ENCODE measurements around the gene KCNK1.

KCNK1 gene

GRCh38 chr1:233719655-233720341 lies 105.9 kb downstream of the KCNK1 start:
- H3K36me3 ChIP-seq (ENCODE audit: insufficient read depth, insufficient read length, low read length) = no peaks in the 10 kb centered on the region
- no peaks in the 10 kb centered on the region for H3K4me1 ChIP-seq (ENCODE audit: insufficient read depth, insufficient read length)
- TF ChIP-seq ZNF274 (IDR thresholded peaks at IDR 0.05; ENCODE audit: low read depth, low read length) (no peak), SUZ12 (IDR thresholded peaks at IDR 0.05; ENCODE audit: extremely low read depth, insufficient read depth, insufficient read length) (no peak), YY1 (IDR thresholded peaks at IDR 0.05; ENCODE audit: insufficient read depth, insufficient read length) (no peak)
- peaks cover 14% of the 10 kb centered on the region; the same call in 1 of the 2 replicates for H3K9me3 ChIP-seq (ENCODE audit: insufficient read depth, low read length)
- no peaks in the 10 kb centered on the region for H3K27me3 ChIP-seq (ENCODE audit: insufficient read depth, insufficient read length)
- no peak overlapping the region for H3K4me3 ChIP-seq (ENCODE audit: insufficient read length, low read depth)
- no peak for DNase-seq (ENCODE audit: low read depth, low spot score)
- no peak overlapping the region for H3K9ac ChIP-seq (ENCODE audit: insufficient read length, low read depth)

DNA sequence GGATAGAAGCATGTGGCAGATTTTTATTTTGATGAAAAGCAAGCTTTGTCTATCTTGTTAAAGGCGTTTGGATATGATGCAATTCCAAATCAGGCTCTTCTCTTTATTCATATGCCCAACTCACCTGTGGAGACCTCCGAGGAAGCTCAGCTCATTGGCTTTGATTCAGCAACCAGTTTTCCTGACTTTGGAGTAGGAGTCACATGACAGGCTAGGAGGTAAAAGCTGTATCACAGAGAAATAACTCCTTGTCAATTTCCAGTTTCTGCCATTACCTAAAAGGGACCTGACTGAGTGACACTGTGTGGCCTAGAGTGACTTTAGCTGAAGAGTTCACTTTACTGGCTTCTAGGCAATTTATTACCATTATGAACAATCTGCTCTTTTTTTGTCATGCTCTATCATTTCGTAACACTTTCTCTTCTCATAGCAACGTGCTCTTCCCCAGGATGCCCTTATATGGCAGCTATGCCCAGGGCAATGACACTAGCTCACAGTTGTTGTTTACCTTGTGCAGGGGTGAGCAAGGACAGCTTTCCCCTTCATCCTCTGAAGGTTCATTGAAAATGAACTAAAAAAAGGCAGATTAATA lies 107.2 kb downstream of the KCNK1 start:
- Histone ChIP-seq H3K9ac (ENCODE audit: insufficient read length, low read depth) (no peak overlapping the region), H3K9me3 (ENCODE audit: insufficient read depth, low read length) (peaks cover 14% of the 10 kb centered on the region; the same call in 1 of the 2 replicates), H3K27me3 (ENCODE audit: insufficient read depth, insufficient read length) (no peaks in the 10 kb centered on the region), H3K4me1 (ENCODE audit: insufficient read depth, insufficient read length) (no peaks in the 10 kb centered on the region), H3K4me3 (ENCODE audit: insufficient read length, low read depth) (no peak overlapping the region), H3K36me3 (ENCODE audit: insufficient read depth, insufficient read length, low read length) (no peaks in the 10 kb centered on the region)
- no peak for DNase-seq (ENCODE audit: low read depth, low spot score)
- no peak for TF ChIP-seq YY1 (IDR thresholded peaks at IDR 0.05; ENCODE audit: insufficient read depth, insufficient read length)
